Measurements from ENCODE around the gene INTS14. TPM values are rescaled to one million over a fixed set of nuclear protein-coding genes. Genes with fewer than 3 reads are reported as not detected.

Gene INTS14
- total RNA-seq, 1 experiment from 2014 or later = 53.7 TPM

DNA sequence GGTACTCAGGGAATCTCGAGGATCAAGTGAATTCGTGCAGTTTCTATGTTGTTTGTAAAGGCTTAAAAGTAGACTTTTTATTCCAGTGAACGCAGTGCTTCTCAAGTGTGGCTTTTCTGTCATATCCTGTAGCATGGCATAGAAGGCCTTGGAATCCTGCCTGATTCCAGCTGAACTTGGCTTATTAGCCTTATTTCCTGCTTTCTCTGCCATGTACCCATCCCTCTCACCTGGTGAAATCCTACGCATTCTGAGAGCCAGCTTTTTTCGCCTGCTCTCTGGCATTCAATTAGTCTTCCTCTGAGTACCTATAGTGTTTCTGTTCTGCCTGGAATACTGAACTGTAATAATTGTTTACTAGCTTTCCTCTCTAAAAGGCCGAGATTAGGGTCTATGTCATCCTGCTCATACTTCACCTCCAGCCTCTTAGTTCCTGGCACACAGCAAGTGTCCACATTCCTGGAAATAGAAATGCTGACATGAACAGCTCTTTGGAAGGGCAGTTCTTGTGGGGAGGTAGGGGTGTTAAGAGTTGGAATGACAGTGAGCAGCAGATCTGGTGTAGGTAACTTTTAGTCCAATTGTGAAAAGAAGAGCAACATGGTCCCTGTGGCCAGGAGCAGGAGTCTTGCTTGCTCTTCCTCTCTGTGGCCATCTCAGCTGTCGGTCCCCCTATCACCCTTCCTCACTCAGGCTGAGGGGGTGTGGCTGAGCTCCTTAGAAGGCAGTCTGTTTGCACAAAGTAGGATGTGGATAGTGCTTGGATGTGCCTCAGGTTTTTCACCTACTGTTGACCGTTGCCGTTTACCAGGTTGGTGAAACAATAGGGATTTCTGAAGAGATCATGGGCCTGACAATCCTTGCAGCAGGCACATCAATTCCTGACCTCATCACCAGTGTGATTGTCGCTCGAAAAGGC, 41.2 kb upstream of the INTS14 start:
- CTCF ChIA-PET = no interaction called here
- Histone ChIP-seq H3K4me1 (replicated peaks; ENCODE audit: insufficient read depth) (peaks cover 9% of the 10 kb centered on the region; the same call in 1 of the 2 replicates), H2AFZ (no peak overlapping the region), H4K20me1 (ENCODE audit: insufficient read depth) (no peaks in the 10 kb centered on the region), H3K27ac (no peak overlapping the region), H3K9me2 (ENCODE audit: insufficient read depth) (no peaks in the 10 kb centered on the region), H3K4me3 (no peak overlapping the region), H3F3A (ENCODE audit: insufficient read depth, low read depth) (no peaks in the 10 kb centered on the region), H3K36me3 (ENCODE audit: low read depth) (no peaks in the 10 kb centered on the region), H3K27me3 (ENCODE audit: insufficient read depth, low read depth) (no peaks in the 10 kb centered on the region), H3K4me2 (no peak overlapping the region), H3K9me3 (ENCODE audit: insufficient read depth, low read depth) (no peaks in the 10 kb centered on the region), H3K79me2 (ENCODE audit: low read depth) (no peaks in the 10 kb centered on the region)
- POLR2A ChIA-PET (ENCODE audit: unreplicated experiment) = no interaction called here
- intact Hi-C loops (cut with micrococcal nuclease; ENCODE audit: unreplicated experiment) = no loop called here
- no TSS peak for BruUV-seq (replicated peaks)
- DNase-seq = no peak
- no peak for TF ChIP-seq EZH2 (IDR thresholded peaks at IDR 0.05; ENCODE audit: low read depth)
- TF ChIP-seq, protein P1, sequence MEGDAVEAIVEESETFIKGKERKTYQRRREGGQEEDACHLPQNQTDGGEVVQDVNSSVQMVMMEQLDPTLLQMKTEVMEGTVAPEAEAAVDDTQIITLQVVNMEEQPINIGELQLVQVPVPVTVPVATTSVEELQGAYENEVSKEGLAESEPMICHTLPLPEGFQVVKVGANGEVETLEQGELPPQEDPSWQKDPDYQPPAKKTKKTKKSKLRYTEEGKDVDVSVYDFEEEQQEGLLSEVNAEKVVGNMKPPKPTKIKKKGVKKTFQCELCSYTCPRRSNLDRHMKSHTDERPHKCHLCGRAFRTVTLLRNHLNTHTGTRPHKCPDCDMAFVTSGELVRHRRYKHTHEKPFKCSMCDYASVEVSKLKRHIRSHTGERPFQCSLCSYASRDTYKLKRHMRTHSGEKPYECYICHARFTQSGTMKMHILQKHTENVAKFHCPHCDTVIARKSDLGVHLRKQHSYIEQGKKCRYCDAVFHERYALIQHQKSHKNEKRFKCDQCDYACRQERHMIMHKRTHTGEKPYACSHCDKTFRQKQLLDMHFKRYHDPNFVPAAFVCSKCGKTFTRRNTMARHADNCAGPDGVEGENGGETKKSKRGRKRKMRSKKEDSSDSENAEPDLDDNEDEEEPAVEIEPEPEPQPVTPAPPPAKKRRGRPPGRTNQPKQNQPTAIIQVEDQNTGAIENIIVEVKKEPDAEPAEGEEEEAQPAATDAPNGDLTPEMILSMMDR (conservative IDR thresholded peaks at IDR 0.05) = no peak

DNA sequence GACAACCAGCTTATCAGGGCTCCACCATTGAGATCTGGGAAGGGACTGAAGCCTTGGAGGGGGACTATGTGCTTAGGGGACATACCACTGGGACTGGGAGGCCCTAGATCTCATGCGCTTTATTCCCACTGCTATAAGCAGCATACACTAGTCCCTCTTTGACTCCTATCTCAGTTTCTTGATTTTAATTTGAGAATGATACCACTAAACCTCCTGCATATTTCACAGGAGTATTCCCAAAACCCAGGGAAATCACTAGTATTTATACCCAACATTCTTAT, 40.1 kb upstream of the INTS14 start:
- Histone ChIP-seq H3K79me2 (ENCODE audit: low read depth) (no peaks in the 10 kb centered on the region), H3F3A (ENCODE audit: insufficient read depth, low read depth) (no peaks in the 10 kb centered on the region), H4K20me1 (ENCODE audit: insufficient read depth) (no peaks in the 10 kb centered on the region), H2AFZ (no peak overlapping the region), H3K36me3 (ENCODE audit: low read depth) (no peaks in the 10 kb centered on the region), H3K9me3 (ENCODE audit: insufficient read depth, low read depth) (no peaks in the 10 kb centered on the region), H3K4me1 (replicated peaks; ENCODE audit: insufficient read depth) (peaks cover 9% of the 10 kb centered on the region; the same call in 1 of the 2 replicates), H3K4me3 (no peak overlapping the region), H3K27ac (no peak overlapping the region), H3K9me2 (ENCODE audit: insufficient read depth) (no peaks in the 10 kb centered on the region), H3K27me3 (ENCODE audit: insufficient read depth, low read depth) (no peaks in the 10 kb centered on the region), H3K4me2 (no peak overlapping the region)
- no peak for TF ChIP-seq EZH2 (IDR thresholded peaks at IDR 0.05; ENCODE audit: low read depth)
- TF ChIP-seq, protein P1 (conservative IDR thresholded peaks at IDR 0.05) = no peak
- ChIA-PET CTCF (no interaction called here), POLR2A (ENCODE audit: unreplicated experiment) (no interaction called here)
- intact Hi-C loops (cut with micrococcal nuclease; ENCODE audit: unreplicated experiment) = no loop called here
- no peak for DNase-seq
- no TSS peak for BruUV-seq (replicated peaks)

DNA sequence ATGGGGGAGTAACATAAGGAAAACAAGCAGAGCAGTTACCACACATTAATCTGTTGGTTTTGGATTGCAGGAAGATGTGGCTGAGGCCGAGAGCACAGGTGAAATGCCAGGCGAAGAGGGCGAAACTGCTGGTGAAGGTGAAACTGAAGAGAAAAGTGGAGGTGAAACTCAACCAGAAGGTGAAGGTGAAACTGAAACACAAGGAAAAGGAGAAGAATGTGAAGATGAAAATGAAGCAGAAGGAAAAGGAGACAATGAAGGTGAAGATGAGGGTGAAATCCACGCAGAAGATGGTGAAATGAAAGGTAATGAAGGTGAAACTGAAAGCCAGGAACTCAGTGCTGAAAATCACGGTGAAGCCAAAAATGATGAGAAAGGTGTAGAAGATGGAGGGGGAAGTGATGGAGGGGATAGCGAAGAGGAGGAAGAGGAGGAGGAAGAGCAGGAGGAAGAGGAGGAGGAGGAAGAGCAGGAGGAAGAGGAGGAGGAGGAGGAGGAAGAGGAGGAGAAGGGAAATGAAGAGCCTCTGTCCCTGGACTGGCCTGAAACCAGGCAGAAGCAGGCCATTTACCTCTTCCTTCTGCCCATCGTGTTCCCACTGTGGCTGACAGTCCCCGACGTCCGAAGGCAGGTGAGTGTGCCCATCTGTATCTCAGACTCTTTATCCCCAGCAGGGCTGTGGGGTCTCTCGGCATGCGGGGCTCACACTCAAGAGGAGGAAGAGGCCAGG, 39.5 kb upstream of the INTS14 start:
- no peak for TF ChIP-seq EZH2 (IDR thresholded peaks at IDR 0.05; ENCODE audit: low read depth)
- TF ChIP-seq, protein P1 (conservative IDR thresholded peaks at IDR 0.05) = no peak
- no peak overlapping the region for H3K4me2 ChIP-seq
- no TSS peak for BruUV-seq (replicated peaks)
- no peaks in the 10 kb centered on the region for H3K36me3 ChIP-seq (ENCODE audit: low read depth)
- intact Hi-C loops (cut with micrococcal nuclease; ENCODE audit: unreplicated experiment) = no loop called here
- ChIA-PET POLR2A (ENCODE audit: unreplicated experiment) (no interaction called here), CTCF (no interaction called here)
- no peaks in the 10 kb centered on the region for H3K79me2 ChIP-seq (ENCODE audit: low read depth)
- H3K9me3 ChIP-seq (ENCODE audit: insufficient read depth, low read depth) = no peaks in the 10 kb centered on the region
- H3K27ac ChIP-seq = no peak overlapping the region
- no peaks in the 10 kb centered on the region for H3K9me2 ChIP-seq (ENCODE audit: insufficient read depth)
- H2AFZ ChIP-seq = no peak overlapping the region
- peaks cover 9% of the 10 kb centered on the region; the same call in 1 of the 2 replicates for H3K4me1 ChIP-seq (replicated peaks; ENCODE audit: insufficient read depth)
- no peaks in the 10 kb centered on the region for H4K20me1 ChIP-seq (ENCODE audit: insufficient read depth)
- H3K27me3 ChIP-seq (ENCODE audit: insufficient read depth, low read depth) = no peaks in the 10 kb centered on the region
- H3K4me3 ChIP-seq = no peak overlapping the region
- no peak for DNase-seq
- no peaks in the 10 kb centered on the region for H3F3A ChIP-seq (ENCODE audit: insufficient read depth, low read depth)

All from PC-9 (cell line).